ENCODE measurements around the gene INCA1. TPM values are rescaled to one million over a fixed set of nuclear protein-coding genes. Genes with fewer than 3 reads are reported as not detected.

The INCA1 gene
- total RNA-seq, 6 donors from 2014 or later: 1.4 to 32.5 (median 3.1) TPM

DNA sequence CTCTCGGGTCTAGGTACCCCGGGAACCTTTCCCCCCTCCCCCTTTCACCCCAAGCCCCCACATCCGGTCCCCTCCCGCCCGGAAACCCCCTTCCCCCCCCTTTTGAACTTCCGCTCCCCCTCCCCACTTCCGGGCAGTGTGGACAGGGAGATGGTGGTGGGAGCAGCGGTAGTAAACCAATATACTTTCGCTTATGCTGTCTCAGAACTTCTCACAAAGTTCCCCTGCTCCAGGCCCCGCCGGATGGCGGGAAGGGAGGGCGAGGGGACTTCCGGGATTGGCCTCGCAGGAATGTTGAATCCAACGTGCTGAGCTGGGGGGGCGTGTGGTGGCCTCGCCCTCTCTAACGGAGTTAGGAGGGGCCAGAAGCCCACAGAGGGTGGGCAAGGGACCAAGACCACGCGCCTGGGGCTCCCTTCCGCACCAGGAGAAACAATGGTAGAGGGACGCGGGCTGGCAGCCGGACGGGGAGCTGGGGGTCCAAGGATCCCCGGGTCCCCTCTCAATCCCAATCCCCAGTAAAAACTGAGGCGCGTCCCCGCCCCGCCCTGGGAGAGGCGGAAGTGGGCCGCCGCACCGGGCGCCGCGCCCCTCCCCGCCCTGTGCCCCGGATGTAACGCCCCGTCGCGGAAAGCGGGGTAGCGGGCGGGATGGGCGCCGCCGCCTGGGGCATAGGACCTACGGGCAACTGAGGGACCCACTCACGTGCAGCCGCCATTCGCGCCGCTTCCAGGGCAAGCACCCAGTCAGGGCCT is 49.7 kb downstream of the INCA1 start:
- Histone ChIP-seq H3K4me1 (peaks cover 47 to 66% (median 55%) of the 10 kb centered on the region in 4 donors), H3K27me3 (no peaks in the 10 kb centered on the region), H3K9me3 (no peaks in the 10 kb centered on the region), H3K4me3 (peak overlapping the region; percentile 95 to 100 (median 97)), H3K27ac (peak overlapping the region; percentile 97 to 100 (median 98)), H3K36me3 (peaks cover 7 to 39% (median 33%) of the 10 kb centered on the region in 4 donors)
- TF ChIP-seq POLR2AphosphoS5 (IDR thresholded peaks at IDR 0.05) (peak; percentile 10 to 32), EP300 (IDR thresholded peaks at IDR 0.05) (no peak)
- DNase-seq (peak; percentile 62 to 94), ATAC-seq (ENCODE audit: low FRiP score in 2 of 2) (peak; percentile 41 to 57)
- 1 to 3% methylated on average over 6 to 38 of the region's 56 CpGs for WGBS, 2 donors

DNA sequence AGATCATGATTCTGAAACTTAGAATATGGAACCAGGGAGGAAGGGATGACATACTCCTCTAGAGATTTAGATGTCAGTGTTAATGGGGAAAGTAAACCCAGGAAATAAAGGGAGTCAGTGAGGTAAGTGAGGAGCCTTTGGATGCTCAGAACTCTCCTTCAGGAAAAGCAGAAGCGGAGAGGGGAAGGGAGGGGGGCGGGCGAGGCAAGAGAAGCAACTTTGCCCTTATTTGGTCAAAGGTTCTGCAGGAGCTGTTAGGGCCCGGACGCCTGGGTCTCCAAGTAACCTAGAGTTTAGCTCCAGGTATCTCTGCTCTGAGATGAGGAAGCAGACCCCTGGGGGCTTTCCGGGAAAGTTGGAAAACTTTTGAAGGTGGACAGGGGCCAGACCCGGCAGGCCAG is 50.3 kb downstream of the INCA1 start:
- Histone ChIP-seq H3K4me1 (peaks cover 48 to 71% (median 60%) of the 10 kb centered on the region in 4 donors), H3K9me3 (no peaks in the 10 kb centered on the region), H3K4me3 (peak overlapping the region; percentile 95 to 100 (median 97)), H3K27me3 (no peaks in the 10 kb centered on the region), H3K36me3 (peaks cover 10 to 45% (median 39%) of the 10 kb centered on the region in 4 donors), H3K27ac (peak overlapping the region; percentile 97 to 100 (median 98))
- DNase-seq: no peak
- 0 to 3% methylated on average over 7 of the region's 7 CpGs for WGBS, 2 donors
- TF ChIP-seq EP300 (IDR thresholded peaks at IDR 0.05): no peak
- no peak for TF ChIP-seq POLR2AphosphoS5 (IDR thresholded peaks at IDR 0.05)
- ATAC-seq (ENCODE audit: low FRiP score in 2 of 2): no peak

DNA sequence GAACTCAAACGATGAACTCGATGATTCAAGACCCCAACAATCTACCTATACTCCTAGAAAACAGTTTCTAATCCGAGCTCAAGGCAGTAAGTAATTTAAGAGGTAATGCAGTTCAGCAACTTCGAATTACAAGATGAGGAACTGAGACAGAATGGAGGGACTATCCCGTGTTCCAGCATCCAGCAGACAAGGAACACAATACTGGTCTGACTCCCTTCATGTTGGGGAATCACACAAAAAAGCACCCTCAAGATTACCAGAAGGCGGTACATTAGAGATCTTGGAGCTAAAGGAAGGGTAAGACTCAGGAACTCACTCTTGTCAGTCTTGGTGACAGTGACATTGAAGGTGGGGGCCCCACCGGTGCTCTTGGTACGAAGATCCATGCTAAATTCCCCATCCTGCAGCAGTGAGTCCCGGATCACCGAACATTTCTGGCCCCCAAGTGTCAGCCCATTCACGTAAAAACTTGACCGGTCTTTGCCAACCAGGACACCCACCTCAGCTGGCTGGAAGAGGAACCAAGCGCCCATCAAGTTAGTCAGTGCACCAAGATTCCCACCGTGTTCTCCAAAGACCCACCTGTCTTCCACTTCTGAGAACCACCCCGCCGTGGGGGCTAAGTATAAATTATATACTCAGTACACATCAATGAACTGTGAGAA is 50.9 kb downstream of the INCA1 start:
- TF ChIP-seq, protein P1, sequence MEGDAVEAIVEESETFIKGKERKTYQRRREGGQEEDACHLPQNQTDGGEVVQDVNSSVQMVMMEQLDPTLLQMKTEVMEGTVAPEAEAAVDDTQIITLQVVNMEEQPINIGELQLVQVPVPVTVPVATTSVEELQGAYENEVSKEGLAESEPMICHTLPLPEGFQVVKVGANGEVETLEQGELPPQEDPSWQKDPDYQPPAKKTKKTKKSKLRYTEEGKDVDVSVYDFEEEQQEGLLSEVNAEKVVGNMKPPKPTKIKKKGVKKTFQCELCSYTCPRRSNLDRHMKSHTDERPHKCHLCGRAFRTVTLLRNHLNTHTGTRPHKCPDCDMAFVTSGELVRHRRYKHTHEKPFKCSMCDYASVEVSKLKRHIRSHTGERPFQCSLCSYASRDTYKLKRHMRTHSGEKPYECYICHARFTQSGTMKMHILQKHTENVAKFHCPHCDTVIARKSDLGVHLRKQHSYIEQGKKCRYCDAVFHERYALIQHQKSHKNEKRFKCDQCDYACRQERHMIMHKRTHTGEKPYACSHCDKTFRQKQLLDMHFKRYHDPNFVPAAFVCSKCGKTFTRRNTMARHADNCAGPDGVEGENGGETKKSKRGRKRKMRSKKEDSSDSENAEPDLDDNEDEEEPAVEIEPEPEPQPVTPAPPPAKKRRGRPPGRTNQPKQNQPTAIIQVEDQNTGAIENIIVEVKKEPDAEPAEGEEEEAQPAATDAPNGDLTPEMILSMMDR (IDR thresholded peaks at IDR 0.05): no peak
- TF ChIP-seq POLR2A (IDR thresholded peaks at IDR 0.05) (no peak), POLR2AphosphoS5 (IDR thresholded peaks at IDR 0.05) (no peak), EP300 (IDR thresholded peaks at IDR 0.05) (no peak)
- Histone ChIP-seq H3K36me3 (peaks cover 10 to 48% (median 42%) of the 10 kb centered on the region in 4 donors), H3K27ac (peak overlapping the region; percentile 97 to 100 (median 98)), H3K4me1 (peaks cover 54 to 77% (median 65%) of the 10 kb centered on the region in 4 donors), H3K27me3 (no peaks in the 10 kb centered on the region), H3K4me3 (peak overlapping the region in 3 of 4 donors; percentile 95 to 100 (median 98)), H3K9me3 (no peaks in the 10 kb centered on the region)
- no peak for DNase-seq
- 18 to 22% methylated on average over 16 of the region's 16 CpGs for WGBS, 2 donors
- no peak for ATAC-seq (ENCODE audit: low FRiP score in 2 of 2)

DNA sequence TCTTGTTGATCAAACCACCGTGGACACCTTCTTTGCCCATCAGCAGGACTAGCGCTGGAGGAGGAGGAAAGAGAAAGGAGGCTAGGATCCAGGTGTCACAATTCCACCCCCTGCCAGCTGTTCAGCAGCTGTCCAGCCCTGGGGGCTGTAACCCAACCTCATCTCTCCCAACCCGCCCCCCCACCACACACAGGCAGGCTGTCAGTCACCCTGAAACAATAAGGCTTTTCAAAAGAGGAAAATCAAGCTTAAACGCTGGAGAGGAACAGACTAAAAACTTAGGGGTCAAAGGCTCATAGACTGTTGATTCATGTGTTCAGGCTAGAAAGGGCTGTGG is 51.4 kb downstream of the INCA1 start:
- Histone ChIP-seq H3K36me3 (peaks cover 10 to 48% (median 42%) of the 10 kb centered on the region in 4 donors), H3K4me3 (peak overlapping the region in 3 of 4 donors; percentile 95 to 100 (median 98)), H3K27ac (peak overlapping the region; percentile 97 to 100 (median 98)), H3K9me3 (no peaks in the 10 kb centered on the region), H3K4me1 (peaks cover 57 to 77% (median 67%) of the 10 kb centered on the region in 4 donors), H3K27me3 (no peaks in the 10 kb centered on the region)
- ATAC-seq (ENCODE audit: low FRiP score in 2 of 2) (no peak), DNase-seq (no peak)
- no peak for TF ChIP-seq EP300 (IDR thresholded peaks at IDR 0.05)
- TF ChIP-seq POLR2A (IDR thresholded peaks at IDR 0.05): no peak
- no peak for TF ChIP-seq POLR2AphosphoS5 (IDR thresholded peaks at IDR 0.05)
- TF ChIP-seq, protein P1 (IDR thresholded peaks at IDR 0.05): no peak
- WGBS, 2 donors: 31 to 39% methylated on average over 4 of the region's 4 CpGs

DNA sequence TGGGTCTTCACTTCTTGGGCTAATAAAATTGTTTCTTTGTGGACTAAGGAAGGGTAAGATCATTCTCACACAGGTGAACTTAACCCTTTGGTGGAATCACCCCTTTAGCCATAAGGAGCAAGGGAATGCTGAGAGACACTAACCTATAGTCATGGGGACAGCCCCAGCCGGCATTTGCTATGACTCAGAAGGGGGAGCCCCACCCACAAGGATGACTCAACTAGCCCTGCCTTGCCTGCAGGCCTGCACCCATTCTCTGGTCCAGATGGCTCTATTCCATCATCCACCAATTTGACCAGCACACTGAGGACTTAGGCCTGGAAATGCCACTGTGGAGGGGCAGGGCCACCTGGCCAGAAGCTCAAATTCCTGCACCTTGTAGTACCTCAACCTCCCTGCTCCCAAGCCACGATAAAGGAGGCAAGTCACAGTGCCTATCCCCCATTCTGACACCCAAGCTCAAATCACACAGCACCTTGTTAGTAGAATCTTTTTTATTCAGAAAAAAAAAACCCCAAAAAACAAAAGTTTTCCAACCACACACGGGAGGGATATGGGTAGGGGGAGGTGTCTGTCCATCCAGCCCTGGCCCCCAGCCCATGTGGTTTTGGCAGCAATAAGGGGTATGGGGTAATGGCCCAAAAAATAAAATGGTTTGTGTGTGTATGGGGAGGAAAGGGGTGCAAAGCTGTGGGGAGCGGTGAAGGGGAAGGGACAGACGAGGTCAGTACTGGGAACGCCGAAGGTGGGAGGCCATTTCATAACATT is 52.0 kb downstream of the INCA1 start:
- Histone ChIP-seq H3K4me1 (peaks cover 55 to 75% (median 64%) of the 10 kb centered on the region in 4 donors), H3K27ac (peak overlapping the region; percentile 97 to 100 (median 98)), H3K27me3 (no peaks in the 10 kb centered on the region), H3K9me3 (no peaks in the 10 kb centered on the region), H3K4me3 (peak overlapping the region; percentile 1 to 100 (median 96)), H3K36me3 (peaks cover 10 to 48% (median 42%) of the 10 kb centered on the region in 4 donors)
- DNase-seq (peak in 1 of 2 donors; percentile 90), ATAC-seq (ENCODE audit: low FRiP score in 2 of 2) (peak; percentile 44 to 49)
- WGBS, 2 donors: 36 to 39% methylated on average over 7 of the region's 7 CpGs
- TF ChIP-seq POLR2AphosphoS5 (IDR thresholded peaks at IDR 0.05) (peak; percentile 24 to 67), EP300 (IDR thresholded peaks at IDR 0.05) (no peak), POLR2A (IDR thresholded peaks at IDR 0.05) (peak in 1 of 4 donors; percentile 12)
- TF ChIP-seq, protein P1 (IDR thresholded peaks at IDR 0.05): no peak

All from upper lobe of left lung (tissue), 6 donors.